NCI-H446 (cell line): ENCODE results near the gene CRTAP.
"Not testable (repeated sequence)": the region's sequence is repeated elsewhere in the genome, so short reads cannot be mapped to it uniquely, and the experiment has no call there.

Source experiments
- DNase-seq, 2 experiments: peaks; one replicate each; lab custom pipeline; 2025; lab: John Stamatoyannopoulos, UW

The CRTAP gene

GRCh38 chr3:33174711-33175414 lies 61.0 kb downstream of the CRTAP start:
- no peak for DNase-seq

- DNase-seq = no peak
Measured at GRCh38 chr3:33179132-33179531, 65.3 kb downstream of the CRTAP start.

GRCh38 chr3:33181229-33181628 lies 67.4 kb downstream of the CRTAP start:
- DNase-seq = no peak

- not testable (repeated sequence) for DNase-seq
Measured at GRCh38 chr3:33181641-33182040, 67.8 kb downstream of the CRTAP start.

DNA sequence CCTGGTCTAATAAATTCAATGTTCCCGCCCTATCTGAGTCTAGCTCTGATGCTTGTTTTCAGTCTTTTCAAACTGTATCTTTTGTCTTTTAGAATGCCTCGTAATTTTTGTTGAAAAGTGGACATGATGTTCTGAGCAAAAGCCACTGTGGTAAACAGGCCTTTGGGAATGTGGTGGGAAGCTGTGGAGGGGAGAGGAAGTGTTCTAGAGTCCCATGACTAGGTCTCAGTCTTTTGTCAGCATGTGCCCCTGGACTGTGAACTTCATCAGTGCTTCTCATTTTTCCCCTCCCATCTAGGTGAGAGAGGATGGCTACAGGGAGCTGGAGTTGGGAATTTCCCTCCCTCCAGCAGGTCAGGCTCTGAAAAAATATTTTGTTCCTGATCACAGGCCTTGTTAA lies 71.0 kb downstream of the CRTAP start:
- DNase-seq = no peak

DNA sequence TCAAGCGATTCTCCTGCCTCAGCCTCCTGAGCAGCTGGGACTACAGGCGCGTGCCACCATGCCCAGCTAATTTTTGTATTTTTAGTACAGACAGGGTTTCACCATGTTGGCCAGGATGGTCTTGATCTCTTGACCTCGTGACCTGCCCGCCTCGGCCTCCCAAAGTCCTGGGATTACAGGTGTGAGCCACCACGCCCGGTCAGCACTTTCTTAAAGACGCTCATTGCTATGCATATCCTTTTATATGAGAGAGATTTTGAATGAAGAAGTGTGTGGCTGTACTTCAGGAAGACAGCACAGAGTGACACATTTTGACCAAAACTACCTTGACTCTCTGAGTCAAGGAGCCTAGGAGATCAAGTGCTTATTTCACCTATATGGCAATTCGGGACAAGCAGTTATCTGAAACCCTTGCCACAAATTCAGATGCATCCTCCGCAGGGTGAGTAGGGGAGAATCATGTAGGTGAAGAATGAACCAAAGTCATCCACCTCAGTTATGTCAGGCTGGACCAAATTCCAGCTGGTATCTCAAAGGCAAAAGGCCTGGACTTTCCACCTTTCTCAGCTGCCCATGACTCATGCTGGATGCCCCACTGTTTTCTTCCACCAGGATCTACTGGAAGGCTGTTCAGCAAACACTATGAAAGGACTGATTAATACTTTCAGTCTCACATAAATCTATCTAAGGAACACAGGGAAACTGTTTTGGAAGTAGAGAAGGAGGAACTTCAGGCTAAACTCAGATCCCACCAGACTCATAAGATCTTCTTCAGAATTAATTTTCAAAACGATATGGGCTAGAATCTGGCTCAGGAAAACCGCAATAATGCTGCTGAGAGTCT lies 72.9 kb downstream of the CRTAP start:
- DNase-seq = no peak

DNA sequence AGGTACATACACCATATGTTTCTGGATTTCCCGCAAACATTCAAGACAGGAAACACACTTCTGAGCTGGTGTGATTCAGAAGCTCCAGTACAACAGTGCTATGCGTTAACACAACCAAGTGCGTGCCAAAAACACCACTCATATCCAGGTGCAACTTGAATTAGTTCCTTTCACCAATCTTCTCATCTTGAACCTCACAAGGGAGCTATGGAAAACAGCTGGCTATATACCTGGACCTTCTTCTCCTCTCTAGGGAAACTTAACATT lies 73.5 kb downstream of the CRTAP start:
- no peak for DNase-seq

- no peak for DNase-seq
Measured at GRCh38 chr3:33194303-33194702, 80.5 kb downstream of the CRTAP start.

GRCh38 chr3:33196538-33196937 lies 82.7 kb downstream of the CRTAP start:
- DNase-seq = no peak
